NCI-H2171 treated with DMSO at 0.1 percent for 48 hours (cell line): ENCODE results near the gene GALNTL6.

Source experiments
- DNase-seq: peaks from one replicate; lab custom pipeline; 2025; lab: John Stamatoyannopoulos, UW

The GALNTL6 gene

DNA sequence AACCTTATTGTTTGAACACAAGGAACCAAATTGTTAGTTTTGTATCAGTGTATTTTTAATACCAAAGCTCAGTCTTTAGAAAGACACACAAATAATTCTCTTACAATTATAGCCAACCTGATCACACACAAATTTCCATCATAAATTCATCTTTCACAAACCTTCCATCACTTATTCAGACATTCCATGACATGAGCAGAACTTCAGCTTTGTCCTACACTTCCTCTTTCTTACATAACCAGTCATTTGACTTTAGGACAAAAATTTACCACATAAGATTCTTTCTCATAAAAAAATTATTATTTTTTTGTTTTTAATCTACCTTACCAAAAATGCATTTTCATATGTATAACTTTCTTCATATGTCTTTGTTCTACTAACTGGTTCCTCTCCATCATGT lies 312.2 kb downstream of the GALNTL6 start:
- no peak for DNase-seq

DNA sequence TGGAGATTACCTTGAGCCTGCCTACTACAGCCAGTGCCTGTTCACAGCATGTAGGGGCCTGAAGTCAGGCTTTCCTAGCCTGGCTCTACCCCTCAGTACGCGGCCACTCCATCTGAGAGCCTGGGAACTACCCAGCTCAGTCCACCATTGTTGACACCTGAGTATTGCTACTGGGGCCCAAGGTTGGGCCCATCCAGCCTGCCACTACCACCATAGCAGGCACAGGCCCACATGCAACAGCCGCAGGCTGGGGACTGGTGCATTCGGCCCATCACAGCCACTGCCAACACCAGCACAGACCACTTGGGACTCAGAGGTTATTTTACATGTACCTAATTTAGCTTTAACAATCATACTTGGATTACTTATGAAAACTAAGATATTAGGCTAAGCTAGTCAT lies 314.0 kb downstream of the GALNTL6 start:
- no peak for DNase-seq

DNA sequence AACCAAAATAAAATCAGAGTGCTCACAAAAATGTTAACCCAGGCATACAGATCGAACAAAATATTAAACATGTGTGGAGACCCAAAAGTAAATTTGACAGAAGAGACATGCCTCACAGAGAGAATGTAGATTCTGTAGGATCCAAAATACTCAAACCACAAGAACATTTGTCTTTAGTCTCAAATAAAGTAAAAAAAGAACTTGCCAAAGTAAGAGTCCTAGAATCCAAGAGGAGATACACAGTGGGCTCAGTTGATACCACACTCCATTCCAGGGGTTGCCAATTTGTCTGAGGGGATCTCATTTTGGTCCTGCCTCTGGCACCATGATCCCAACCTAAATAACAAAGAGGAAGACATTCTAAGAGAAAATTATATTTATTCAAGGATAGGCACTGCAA lies 316.4 kb downstream of the GALNTL6 start:
- no peak for DNase-seq

DNA sequence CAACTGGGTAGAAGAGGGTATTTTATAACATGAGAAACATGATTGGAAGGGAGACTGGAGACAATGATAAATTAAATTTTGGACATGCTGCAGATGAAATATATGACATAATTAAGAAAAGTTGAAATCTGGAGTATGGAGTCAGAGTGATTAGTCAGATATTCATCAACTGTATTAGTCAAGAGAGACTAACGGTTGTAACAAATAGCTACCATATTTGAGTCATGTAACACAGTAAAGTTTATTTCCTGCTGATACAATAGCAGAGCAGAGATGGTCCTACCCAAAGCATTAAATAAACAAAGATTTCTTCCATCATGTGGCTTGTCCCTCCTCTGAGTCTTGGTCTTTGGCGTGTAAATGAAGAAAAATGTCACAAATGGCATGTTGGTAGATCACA lies 321.3 kb downstream of the GALNTL6 start:
- no peak for DNase-seq

DNA sequence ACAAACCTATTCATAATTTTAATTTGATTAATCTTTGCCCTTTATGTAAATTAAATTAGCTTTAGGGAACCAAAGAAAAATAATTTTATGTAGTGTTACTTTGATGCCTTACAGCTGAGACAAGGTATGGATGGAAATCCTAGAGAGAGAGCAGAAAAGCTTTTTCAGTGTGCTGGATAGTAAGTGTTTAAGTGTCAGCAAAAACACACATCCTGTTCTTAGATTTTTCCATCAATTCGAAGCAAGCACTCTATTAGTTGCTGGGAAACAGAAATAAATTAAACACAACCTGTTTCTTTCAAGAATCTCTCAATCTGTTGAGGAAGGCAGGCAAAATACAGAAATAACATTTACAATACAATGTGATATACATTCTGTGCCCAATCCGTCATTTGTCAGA lies 327.8 kb downstream of the GALNTL6 start:
- DNase-seq, result no peak

DNA sequence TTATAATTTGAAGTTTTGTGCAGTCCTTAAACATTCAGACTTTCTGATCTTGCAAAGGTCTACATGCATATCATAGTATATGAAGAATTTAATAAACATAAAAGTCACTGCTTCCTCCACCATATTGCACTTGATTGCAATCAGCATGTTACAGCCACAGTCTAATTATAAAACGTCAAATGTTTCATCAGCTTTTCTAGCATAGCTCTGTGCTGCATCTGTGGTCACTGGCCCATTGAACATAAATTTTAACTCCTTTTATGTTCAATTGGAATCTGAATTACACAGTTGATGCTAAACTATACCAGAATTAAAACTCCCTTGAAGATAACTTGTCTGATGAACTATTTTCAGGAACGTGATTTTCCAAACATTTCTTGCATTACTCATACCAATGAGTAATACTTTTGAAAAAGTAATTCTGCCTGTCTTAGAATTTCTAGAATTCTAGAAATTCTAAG lies 329.1 kb downstream of the GALNTL6 start:
- no peak for DNase-seq

DNA sequence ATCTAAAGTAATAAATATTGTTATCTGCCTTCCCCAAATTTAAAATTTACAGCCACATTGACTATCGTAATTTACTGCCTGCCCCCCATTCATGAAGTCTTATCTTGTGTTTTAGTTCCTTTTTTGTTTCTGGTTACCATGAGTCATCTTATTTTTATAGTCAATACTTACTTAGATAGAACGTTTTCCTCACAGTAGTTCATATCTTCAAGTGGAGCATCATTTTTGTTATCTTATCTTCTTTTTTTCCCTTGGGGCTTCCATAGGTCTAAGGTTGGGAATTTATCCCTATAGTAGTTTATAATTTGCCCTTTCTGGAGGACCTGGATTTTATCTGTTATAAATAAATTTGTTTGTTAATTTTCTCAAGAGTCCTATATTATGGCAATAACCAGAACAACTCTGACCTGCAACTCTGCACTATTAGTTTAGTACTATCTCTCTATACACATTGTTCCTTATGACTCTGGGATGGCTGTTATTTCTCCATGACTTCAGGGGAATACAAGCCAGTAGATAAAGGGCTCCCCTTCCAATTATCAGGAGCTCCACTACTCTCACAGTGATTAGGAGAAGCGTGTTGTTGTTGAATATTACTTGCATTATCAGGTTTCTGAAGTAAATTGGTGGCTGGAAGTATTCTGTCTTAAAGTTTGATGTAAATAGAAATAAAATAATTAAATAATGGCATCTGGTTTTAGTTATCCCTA lies 330.6 kb downstream of the GALNTL6 start:
- no peak for DNase-seq

DNA sequence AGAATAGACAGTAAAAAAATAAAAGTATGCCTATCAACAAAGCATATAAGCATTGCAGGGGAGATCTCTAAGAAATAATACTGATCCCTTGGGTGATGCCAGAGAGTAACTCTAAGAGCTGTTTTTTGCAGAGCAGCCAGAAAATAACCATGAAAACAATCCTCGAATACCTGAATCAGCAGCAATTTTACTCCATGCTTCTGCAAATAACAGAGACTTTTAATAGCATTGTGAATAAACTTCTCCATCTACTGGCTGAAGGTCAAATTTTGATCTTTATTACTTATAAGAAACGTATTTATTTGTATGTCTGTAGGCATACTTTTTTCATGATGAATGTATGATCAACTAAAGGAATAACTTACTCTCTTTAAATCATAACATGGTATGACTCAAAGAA lies 334.5 kb downstream of the GALNTL6 start:
- no peak for DNase-seq

DNA sequence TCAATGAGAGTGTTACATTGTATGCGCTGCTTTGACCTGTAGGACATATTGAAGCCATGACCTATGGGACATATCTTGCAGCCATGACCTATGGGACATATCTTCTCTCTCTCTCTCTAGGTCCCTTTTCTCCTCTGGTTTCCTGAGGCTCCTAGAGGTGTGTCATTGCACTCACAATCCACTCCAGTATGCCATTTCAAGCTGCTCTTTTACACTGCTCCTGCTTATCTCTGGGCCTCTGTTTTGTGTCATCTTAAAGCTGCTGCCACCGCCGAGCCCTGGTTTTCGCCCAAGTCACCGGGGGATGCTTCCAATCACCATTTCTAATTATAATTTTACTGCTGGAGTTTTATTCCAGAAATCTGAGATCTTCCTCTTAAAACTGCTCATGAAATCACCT lies 336.1 kb downstream of the GALNTL6 start:
- no peak for DNase-seq

DNA sequence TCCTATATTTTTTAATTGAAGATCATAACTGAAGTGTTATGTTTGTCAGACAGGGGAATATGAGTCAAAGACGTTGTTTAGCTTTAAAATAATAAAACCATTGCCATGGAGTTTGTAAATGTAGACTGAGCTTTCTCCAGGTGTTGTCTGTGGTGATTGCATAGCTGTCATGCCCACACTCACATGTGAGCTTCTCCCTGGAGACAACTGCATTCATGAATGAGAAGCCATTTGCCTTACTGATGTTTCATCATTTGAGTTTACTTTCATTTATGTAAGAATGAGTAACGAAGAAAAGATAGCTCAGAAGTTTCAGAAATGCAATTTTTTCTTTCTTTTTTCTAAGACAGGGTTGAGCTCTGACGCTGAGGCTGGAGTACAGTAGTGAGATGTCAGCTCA lies 339.1 kb downstream of the GALNTL6 start:
- DNase-seq, result no peak

DNA sequence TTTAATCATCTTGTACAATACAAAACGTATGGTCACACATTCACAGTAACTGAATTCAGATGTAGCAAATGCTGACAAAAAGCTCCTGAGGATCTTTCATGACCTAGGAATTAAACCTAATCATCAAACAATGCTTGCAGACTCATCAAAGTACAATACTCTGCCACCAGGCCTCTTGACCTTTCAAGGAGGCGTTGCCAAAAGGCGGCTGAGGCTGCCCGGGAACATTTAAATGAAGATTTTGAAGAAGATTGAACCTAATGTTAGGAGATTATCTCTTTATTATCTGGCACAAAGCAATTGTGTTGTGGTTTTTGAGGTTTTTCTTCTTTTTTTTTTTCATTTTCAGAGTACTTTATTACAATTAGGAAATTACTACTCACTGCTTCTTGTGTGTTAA lies 340.5 kb downstream of the GALNTL6 start:
- no peak for DNase-seq

DNA sequence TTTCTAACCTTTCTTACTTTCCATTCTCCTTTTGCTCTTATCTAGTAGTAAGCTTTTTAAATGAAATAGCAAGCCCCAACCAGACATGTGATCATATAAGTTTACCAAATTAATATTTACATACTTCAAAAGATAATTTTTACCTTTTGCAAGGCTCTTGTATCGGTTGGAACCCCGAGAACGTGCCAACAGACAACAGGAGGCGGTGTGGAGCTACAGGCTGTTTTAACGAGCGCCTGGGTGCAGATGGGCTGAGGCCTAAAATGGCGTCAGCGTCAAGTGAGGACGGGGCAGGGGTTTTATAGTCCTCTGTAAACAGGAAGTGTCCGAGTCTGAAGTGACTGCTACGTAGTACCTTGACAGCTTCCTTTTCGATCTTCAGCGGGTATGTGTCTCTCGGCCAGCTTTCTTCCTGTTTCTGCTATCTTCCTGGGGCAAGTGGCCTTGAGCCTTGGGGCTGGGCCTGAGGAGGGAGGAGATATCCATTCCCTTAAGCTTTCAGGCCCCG lies 342.7 kb downstream of the GALNTL6 start:
- no peak for DNase-seq

DNA sequence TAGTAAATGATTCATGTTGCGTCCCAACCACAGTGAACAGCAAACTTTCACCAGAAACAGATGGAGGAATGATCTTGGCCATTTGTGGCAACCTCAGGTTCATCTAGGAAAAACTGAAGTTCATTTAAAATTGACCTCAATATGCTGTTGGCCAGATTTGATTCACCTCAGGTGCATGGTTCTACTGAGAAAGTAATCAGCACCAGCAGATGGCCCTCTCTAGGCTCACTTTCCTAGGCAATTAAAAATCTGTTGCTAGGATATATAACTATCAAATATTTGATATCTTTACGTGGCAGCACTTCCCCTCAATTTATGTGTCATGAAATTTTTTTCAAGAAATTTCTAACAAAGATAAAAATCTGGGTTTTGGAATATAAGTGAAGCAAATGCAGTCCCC lies 344.7 kb downstream of the GALNTL6 start:
- no peak for DNase-seq

DNA sequence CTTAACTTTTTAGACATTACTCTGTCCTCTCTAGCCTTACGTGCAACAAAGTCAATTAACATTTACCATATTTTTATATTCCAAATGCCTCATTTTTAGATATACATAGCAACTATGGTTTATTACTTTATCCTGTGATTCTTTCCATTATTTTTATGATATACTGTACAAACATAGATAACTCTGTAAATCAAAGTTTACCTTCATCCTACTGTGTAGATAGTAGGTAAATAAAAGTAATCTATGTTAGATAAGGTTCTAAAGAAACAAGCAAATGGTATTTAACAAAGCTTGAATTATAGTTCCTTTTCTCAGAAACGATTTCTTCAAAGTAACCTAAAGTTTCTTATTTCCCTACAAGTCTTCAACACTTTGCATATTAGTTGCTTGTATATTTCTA lies 350.0 kb downstream of the GALNTL6 start:
- no peak for DNase-seq

DNA sequence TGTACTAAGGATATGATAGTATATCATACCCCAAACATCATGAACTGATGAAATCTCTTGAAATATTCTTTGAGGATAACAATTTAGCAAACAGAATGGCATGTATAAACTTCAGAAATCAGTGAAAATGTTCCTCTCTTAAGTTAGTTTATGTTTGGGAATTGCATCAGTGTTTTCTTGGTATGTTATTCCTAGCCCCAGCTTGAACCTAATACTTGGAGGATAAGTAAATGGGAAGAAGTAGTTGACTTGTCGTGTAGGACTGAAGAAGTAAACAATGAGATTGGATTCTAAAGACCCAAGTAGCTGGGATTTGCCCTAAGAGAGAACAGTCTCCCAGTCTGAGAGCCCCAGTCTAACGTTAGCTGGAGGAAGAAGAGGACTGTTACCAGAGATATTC lies 355.7 kb downstream of the GALNTL6 start:
- DNase-seq, result no peak

DNA sequence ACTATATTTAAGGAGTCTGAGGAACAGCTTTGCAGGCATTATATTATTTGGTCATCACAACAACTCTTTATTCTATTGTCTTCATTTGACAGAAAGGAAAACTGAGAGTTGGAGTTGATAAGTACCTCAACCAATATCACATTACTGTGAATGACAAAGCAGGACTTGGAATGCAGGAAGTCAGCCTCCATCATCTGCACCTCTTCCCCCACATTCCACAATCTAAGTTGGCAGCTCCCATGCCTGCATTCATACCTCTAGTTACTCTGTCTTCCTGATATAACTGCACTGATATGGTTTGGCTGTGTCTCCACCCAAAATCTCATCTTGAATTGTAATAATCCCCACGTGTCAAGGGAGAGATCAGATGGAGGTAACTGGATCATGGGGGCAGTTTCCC lies 356.7 kb downstream of the GALNTL6 start:
- no peak for DNase-seq

DNA sequence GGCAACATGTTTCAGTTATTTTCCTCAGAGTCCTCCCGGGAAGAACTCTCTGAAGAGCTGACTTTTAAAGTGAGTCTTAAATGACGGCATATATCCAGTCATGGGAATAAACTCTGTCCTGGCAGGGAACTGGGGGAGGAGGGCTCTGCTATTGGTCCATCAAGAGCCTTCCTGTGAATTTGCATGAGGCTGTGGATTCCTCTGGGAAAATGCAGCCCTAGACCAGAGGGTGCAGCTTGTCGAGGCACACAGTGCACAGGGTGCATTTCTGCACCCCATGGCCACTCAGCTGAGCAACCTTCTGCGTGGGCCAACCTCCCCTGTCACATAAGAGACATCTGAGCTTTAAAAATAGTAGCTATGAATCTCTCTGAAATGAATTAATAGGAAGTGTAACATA lies 360.0 kb downstream of the GALNTL6 start:
- DNase-seq, result no peak

DNA sequence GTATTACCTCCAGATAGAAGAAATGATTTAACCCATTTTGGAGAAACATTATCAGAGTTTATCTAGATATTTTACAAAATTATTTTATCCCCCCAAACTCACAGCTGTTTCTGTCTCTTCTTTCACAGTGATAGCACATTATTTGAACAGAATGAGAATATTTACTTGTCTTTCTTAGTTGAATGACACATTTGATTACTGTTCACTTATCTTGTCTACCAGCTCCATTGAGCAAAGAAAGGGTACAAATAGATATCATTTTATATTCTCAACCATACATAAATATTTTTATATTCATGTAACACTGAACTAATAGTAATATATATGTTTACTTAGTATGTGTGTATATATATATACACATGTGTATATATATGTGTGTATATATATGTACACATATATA lies 364.2 kb downstream of the GALNTL6 start:
- no peak for DNase-seq

DNA sequence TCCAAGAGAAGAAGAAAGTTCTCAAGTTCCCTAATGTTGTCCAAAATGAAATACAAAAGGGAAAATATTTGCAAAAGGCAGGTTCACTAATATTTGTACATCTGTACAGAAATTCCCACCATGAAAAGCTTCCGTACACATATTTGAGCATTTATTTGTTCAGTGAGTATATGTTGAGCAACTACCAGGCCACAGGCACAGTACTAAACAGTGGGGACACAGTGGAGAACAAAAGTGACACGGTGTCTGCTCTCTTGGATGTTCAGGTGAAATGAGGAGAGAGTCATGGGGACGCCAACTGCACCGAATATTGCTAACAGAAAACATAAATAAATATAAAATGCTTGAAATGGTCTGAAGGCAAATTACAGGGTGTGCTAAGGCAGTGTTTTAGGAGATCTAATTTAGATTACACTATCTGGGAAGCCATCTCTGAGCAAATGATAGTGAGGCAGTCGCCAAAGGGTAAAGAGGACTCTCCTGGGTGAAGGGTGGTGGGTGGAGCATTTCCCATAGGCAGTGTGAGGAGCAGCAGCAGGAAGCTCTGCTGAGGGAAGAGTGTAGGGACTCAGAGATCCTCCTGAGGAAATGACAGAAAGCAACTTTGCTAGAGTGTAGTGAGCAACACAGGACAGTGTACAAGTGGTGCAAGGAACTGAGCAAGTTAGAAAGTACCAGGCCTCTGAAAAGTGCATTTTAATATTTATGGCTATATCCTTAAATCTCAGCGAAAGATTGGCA lies 375.2 kb downstream of the GALNTL6 start:
- DNase-seq, result no peak

DNA sequence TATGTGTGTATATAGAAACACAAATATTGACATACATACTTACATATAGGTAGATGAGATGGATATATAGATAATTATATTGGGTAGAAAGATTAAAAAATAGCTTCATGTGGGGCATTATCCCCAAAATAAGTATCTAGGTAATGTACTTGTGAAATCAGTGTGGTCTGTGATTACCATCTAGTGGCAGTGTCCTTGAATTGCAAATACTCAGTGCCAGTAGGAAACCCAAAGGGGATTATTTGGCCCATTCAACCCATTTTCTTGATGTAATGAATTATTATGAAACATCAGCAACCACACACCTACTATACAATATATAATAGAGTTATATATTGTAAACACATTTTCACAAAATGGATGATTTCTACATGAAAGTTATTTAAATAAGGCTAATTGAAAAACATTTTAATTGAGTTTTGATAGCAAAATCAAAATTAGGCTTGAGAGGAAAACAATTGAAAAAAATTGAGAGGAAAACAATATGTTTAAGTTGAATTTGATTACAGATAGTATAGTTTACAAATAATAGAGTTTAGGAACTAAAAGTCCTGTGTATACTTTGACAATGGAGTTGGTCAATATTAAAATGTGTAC lies 389.4 kb downstream of the GALNTL6 start:
- no peak for DNase-seq

DNA sequence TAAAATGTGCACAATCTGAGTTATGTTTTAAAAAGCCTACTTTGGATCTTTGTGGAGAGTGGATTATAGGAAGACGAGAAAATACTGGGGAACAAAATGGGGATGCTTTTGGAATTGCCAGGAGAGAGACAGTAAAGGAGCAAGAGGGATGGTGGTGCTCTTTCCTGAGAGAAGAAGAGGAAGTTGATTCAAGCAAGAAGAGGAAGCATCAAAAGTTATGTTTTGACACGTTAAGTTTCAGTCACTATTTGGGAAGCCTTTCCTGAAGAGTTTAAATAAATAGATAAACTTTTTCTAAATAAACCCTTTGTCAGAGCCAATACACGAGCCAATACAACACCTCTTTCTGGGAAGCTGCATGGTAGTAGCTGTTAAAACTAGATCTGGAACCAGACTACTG lies 394.1 kb downstream of the GALNTL6 start:
- DNase-seq, result no peak

DNA sequence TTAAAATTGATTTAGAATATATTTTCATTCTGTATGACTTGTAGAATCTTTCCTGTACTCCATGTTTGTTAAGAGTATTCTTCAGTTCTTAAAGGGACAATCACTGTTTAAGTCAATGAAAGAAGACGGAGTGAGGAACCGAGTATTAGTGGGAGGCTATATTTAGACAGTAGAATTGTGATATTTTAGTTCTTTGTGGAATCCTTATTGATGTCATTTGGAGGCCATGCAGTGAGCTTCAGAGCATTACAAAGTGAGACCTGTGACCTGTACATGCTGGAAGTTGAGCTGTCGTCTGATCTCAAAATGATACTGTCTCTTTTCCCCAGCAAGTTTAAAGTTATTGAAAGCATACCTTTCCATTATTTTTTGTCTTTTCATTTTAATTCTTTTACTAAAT lies 394.7 kb downstream of the GALNTL6 start:
- no peak for DNase-seq

DNA sequence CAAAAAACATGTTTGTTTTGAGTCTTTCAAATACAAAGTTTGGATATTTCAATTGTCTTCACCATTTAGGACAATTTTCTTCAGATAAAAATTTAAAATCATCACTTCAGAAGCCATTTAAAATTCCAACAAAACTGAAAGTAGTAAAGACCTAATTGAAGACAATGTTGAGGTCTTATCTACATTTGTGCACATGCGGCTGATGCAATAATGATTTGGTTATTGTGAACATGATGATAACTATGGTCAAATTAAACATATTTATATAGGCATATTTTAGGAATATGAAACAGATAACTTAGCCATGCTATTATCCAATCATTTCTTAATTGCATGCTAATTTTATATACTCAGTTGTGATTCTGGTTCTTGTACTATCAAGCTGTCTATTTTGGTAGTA lies 407.5 kb downstream of the GALNTL6 start:
- no peak for DNase-seq
